Natural killer cell (primary cell): ENCODE data around the gene LAPTM4A. TPM values are rescaled to one million over a fixed set of nuclear protein-coding genes. Genes with fewer than 3 reads are reported as not detected.

ENCODE experiments used
- ATAC-seq, 3 donors: fragments of 150-1000 bp in 2 of 3; fragments of 200-7000 bp in 1 of 3; cut with Tn5 transposase; 1 replicate in 1 of 3; 2 replicates in 2 of 3; pipeline ENCODE4 v1.10.0; 2021; ENCODE audit warnings: mild to moderate bottlenecking in 2 of 3, moderate library complexity in 2 of 3
- DNase-seq, 2 donors: peaks; one replicate each; pipeline versions ENCODE4 v3.0.0 to v3.0.0-alpha.2; 2013 to 2021; ENCODE audit warnings: mixed read lengths in 1 of 2
- H3K27ac ChIP-seq: one replicate; pipeline ENCODE4 v1.5.1; 2013; ENCODE audit warnings: mild to moderate bottlenecking, low read length
- H3K27me3 ChIP-seq: one replicate; pipeline ENCODE4 v1.6.1; 2013; ENCODE audit warnings: low read length; ENCODE audit not compliant: control insufficient read depth, insufficient read depth
- H3K36me3 ChIP-seq: one replicate; pipeline ENCODE4 v1.6.1; 2013; ENCODE audit warnings: low read length; ENCODE audit not compliant: control insufficient read depth, insufficient read depth
- H3K4me1 ChIP-seq: one replicate; pipeline ENCODE4 v1.6.1; 2013; ENCODE audit warnings: low read length; ENCODE audit not compliant: control insufficient read depth, insufficient read depth
- H3K4me3 ChIP-seq: one replicate; pipeline ENCODE4 v1.5.1; 2013; ENCODE audit warnings: low read length
- H3K9me3 ChIP-seq: one replicate; pipeline ENCODE4 v1.6.1; 2013; ENCODE audit warnings: low read length; ENCODE audit not compliant: control insufficient read depth, insufficient read depth
- H3K27ac Mint-ChIP-seq, 2 donors: one replicate each; pipeline ENCODE4 v1.8.0; 2022; ENCODE audit warnings: mild to moderate bottlenecking in 2 of 2, mixed read lengths in 2 of 2, moderate library complexity in 1 of 2
- H3K27me3 Mint-ChIP-seq, 2 donors: one replicate each; pipeline ENCODE4 v1.8.0; 2022; ENCODE audit warnings: low read depth in 2 of 2, mixed read lengths in 2 of 2
- H3K36me3 Mint-ChIP-seq: one replicate; pipeline ENCODE4 v1.8.0; 2022; ENCODE audit warnings: mixed read lengths
- H3K4me1 Mint-ChIP-seq, 2 donors: one replicate each; pipeline ENCODE4 v1.8.0; 2022; ENCODE audit warnings: mixed read lengths in 2 of 2
- H3K4me3 Mint-ChIP-seq: one replicate; pipeline ENCODE4 v1.8.0; 2022; ENCODE audit warnings: mild to moderate bottlenecking, moderate library complexity, mixed read lengths
- H3K9me3 Mint-ChIP-seq, 2 donors: one replicate each; pipeline ENCODE4 v1.8.0; 2022; ENCODE audit warnings: mixed read lengths in 2 of 2
- WGBS: methylation state at CpG from one replicate; pipeline ENCODE4 v1.1.7; 2013; ENCODE audit warnings: missing lambda C conversion rate; ENCODE audit not compliant: insufficient coverage; 5-methylcytosine and 5-hydroxymethylcytosine counted together
- intact Hi-C: fragments of 100-400 bp; cut with micrococcal nuclease; formaldehyde crosslinking; loops from one replicate; pipeline ENCODE4 v1.14.2; 2022
- total RNA-seq, 4 donors: library from RNA; stranded (reverse); fragments of 120-200 nt in 1 of 4; gene quantifications; one replicate each; pipeline versions ENCODE4 v1.2.3 to v1.2.4, GENCODE V29; 2013 to 2022
- TF ChIP-seq, protein P1 (sequence below): fragments of 200-600 bp; IDR thresholded peaks from one replicate; pipeline ENCODE4 v1.8.0; 2022; ENCODE audit warnings: antibody characterized with exemption

Gene LAPTM4A
- total RNA-seq, 3 donors from 2014 or later (not counting 1 experiment from before 2014, with no cell fraction given): 60.6 to 98.4 (median 75.0) TPM

DNA sequence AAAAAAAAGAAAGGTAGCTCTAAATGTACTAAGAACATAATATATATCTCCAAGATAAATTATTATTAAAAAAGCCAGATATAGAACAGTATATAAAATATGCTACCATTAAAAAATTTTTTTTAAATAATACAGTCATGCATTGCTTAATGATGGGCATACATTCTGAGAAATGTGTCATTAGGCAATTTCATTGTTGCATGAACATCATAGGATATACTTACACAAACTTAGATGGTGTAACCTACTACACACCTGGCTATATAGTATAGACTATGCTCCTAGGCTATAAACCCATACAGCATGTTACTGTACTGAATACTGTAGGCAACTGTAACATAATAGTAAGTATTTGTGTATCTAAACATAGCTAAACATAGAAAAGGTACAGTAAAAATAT is 18.3 kb upstream of the LAPTM4A start:
- intact Hi-C loops: no loop called here
- H3K4me1 Mint-ChIP-seq: no peaks in the 10 kb centered on the region
- TF ChIP-seq, protein P1, sequence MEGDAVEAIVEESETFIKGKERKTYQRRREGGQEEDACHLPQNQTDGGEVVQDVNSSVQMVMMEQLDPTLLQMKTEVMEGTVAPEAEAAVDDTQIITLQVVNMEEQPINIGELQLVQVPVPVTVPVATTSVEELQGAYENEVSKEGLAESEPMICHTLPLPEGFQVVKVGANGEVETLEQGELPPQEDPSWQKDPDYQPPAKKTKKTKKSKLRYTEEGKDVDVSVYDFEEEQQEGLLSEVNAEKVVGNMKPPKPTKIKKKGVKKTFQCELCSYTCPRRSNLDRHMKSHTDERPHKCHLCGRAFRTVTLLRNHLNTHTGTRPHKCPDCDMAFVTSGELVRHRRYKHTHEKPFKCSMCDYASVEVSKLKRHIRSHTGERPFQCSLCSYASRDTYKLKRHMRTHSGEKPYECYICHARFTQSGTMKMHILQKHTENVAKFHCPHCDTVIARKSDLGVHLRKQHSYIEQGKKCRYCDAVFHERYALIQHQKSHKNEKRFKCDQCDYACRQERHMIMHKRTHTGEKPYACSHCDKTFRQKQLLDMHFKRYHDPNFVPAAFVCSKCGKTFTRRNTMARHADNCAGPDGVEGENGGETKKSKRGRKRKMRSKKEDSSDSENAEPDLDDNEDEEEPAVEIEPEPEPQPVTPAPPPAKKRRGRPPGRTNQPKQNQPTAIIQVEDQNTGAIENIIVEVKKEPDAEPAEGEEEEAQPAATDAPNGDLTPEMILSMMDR: no peak
- H3K27me3 Mint-ChIP-seq: peaks cover 0 to 11% of the 10 kb centered on the region in 2 donors
- no peaks in the 10 kb centered on the region for H3K4me1 ChIP-seq
- no peaks in the 10 kb centered on the region for H3K9me3 Mint-ChIP-seq
- H3K27ac ChIP-seq: no peak overlapping the region
- no peaks in the 10 kb centered on the region for H3K27me3 ChIP-seq
- no peak overlapping the region for H3K4me3 ChIP-seq
- H3K36me3 Mint-ChIP-seq: no peaks in the 10 kb centered on the region
- DNase-seq (no peak), ATAC-seq (no peak)
- no peak overlapping the region for H3K4me3 Mint-ChIP-seq
- H3K36me3 ChIP-seq: no peaks in the 10 kb centered on the region
- H3K27ac Mint-ChIP-seq: no peak overlapping the region
- no peaks in the 10 kb centered on the region for H3K9me3 ChIP-seq

DNA sequence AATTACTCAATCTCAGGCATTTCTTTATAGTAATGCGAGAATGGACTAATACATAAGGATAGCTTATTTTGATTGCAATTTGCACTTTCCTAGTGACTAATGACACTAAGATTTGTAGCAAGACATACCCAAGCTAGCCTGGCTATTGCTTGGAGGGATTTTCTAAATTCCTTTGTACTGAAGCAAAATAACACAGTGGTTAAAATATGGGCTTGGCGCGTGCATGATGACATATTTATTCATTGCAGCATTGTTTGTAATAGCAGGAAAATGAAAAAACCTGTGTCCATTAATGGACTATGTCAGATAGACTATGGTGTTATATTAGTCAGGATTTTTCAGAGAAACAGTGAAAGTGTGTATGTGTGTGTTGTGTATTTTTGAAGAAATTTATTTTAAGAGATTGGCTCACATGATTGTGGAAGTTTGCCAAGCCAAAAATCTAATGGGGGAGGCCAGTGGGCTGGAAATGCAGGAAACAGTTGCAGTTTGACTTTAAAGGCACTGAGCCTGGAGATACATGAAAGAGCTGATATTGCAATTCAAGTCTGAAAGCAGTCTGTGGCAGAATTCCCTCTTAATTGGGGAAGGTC is 16.7 kb upstream of the LAPTM4A start:
- Mint-ChIP-seq H3K9me3 (no peaks in the 10 kb centered on the region), H3K36me3 (no peaks in the 10 kb centered on the region), H3K27ac (no peak overlapping the region), H3K27me3 (peaks cover 0 to 12% of the 10 kb centered on the region in 2 donors), H3K4me3 (no peak overlapping the region), H3K4me1 (no peaks in the 10 kb centered on the region)
- WGBS: 96% methylated on average over 2 of the region's 3 CpGs
- Histone ChIP-seq H3K9me3 (no peaks in the 10 kb centered on the region), H3K27ac (no peak overlapping the region), H3K4me3 (no peak overlapping the region), H3K4me1 (no peaks in the 10 kb centered on the region), H3K27me3 (no peaks in the 10 kb centered on the region), H3K36me3 (no peaks in the 10 kb centered on the region)
- intact Hi-C loops: no loop called here
- no peak for DNase-seq
- ATAC-seq: no peak
- TF ChIP-seq, protein P1: no peak

DNA sequence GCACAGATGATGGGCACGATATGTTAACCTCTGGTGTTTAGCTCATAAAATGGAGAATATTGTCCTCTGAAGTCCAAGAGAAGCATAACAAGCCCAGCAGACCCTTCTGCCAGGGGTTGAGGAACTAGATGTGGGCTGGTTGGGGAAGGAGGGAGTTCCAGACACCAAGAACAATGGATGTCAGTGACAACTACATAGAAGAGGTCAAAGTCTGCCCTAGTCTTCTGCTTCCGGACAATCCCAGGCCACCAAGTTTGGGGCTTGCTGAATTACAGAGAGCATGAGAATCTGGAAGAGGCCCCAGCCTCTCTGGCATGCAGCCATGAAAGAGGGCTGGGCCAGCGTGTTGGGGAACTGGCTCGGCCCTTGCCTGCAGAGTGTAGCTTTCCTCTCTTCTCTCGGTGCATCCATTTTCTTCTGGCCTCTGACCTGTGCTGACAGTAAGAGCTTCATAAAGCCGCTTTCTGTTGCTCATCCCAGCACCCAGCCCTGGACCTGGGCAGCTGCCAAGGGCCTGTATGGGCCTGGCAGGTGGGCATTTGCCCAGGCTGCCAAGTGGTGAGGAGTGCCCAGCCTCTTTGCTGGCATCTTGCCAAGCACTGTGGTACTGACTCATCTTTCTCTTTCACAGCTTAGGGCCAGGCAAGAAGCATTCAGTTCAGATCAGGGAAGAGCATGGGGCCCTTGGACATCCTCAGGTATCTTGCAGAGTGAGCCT is 14.6 kb upstream of the LAPTM4A start:
- no peak overlapping the region for H3K27ac ChIP-seq
- Mint-ChIP-seq H3K36me3 (no peaks in the 10 kb centered on the region), H3K4me3 (no peak overlapping the region), H3K9me3 (no peaks in the 10 kb centered on the region), H3K27me3 (peaks cover 0 to 16% of the 10 kb centered on the region in 2 donors), H3K27ac (no peak overlapping the region), H3K4me1 (no peaks in the 10 kb centered on the region)
- H3K27me3 ChIP-seq: no peaks in the 10 kb centered on the region
- no peak for ATAC-seq
- H3K9me3 ChIP-seq: no peaks in the 10 kb centered on the region
- no peaks in the 10 kb centered on the region for H3K36me3 ChIP-seq
- peak in 1 of 2 donors; percentile 10 for DNase-seq
- TF ChIP-seq, protein P1: no peak
- no peak overlapping the region for H3K4me3 ChIP-seq
- no peaks in the 10 kb centered on the region for H3K4me1 ChIP-seq
- 91% methylated on average over 6 of the region's 6 CpGs for WGBS
- intact Hi-C loops: no loop called here

DNA sequence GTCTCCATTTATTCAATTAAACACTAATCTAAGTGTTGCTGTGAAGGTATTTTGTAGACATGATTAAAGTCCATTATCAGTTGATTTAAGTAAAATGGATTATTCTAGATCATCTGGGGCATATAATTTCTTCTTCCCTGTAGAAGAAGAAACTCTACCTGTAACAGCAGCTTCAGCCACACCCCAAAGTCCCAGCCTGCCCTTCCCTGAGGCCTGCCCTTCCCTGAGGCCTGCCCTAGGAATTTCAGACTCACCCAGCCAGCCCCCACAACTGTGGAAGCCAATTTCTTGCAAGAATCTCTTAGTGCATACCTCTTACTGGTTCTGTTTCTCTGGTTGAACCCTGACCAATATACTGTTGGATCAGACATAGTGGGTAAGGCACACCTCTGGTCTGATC is 13.4 kb upstream of the LAPTM4A start:
- H3K27me3 Mint-ChIP-seq: peaks cover 0 to 21% of the 10 kb centered on the region in 2 donors
- Histone ChIP-seq H3K27ac (no peak overlapping the region), H3K27me3 (no peaks in the 10 kb centered on the region), H3K4me3 (no peak overlapping the region), H3K9me3 (no peaks in the 10 kb centered on the region), H3K4me1 (no peaks in the 10 kb centered on the region), H3K36me3 (no peaks in the 10 kb centered on the region)
- H3K36me3 Mint-ChIP-seq: no peaks in the 10 kb centered on the region
- no peak overlapping the region for H3K4me3 Mint-ChIP-seq
- no peaks in the 10 kb centered on the region for H3K9me3 Mint-ChIP-seq
- TF ChIP-seq, protein P1: no peak
- no peaks in the 10 kb centered on the region for H3K4me1 Mint-ChIP-seq
- H3K27ac Mint-ChIP-seq: no peak overlapping the region
- DNase-seq (no peak), ATAC-seq (no peak)
- intact Hi-C loops: no loop called here
